H1 (cell line): Measurements from ENCODE around the gene BIRC2. TPM values are rescaled to one million over a fixed set of nuclear protein-coding genes. Genes with fewer than 3 reads are reported as not detected.

Experiments used
- CTCF ChIA-PET: fragments of 300-600 bp; sonication (Branson Sonifier 250); formaldehyde crosslinking; loops from one replicate; lab custom pipeline; 2021; ENCODE audit not compliant: partially characterized antibody; lab: Charles Lee
- POLR2A ChIA-PET: fragments of 300-600 bp; sonication (Branson Sonifier 250); formaldehyde crosslinking; loops from one replicate; lab custom pipeline; 2021; ENCODE audit warnings: inconsistent platforms; ENCODE audit not compliant: partially characterized antibody; lab: Charles Lee
- DNase-seq, 2 experiments: peaks; one replicate each; pipeline versions ENCODE4 v3.0.0 to v3.0.0-alpha.2; 2010 to 2022; ENCODE audit warnings: low spot score in 2 of 2, low read depth in 1 of 2, mixed read lengths in 1 of 2
- FAIRE-seq: peaks from 2 replicates; lab custom pipeline; 2011; peaks lifted over from hg19 to GRCh38; lab: Jason Lieb, UNC
- H2AFZ ChIP-seq: 2 replicates; pipeline ENCODE4 v1.8.1; 2012; ENCODE audit warnings: low read length, inconsistent platforms
- H2AK5ac ChIP-seq: 2 replicates; pipeline ENCODE4 v1.6.1; 2013; ENCODE audit warnings: low read depth, low read length
- H2BK120ac ChIP-seq: replicated peaks from 2 replicates; pipeline ENCODE3; 2013; ENCODE audit warnings: low read depth, low read length, inconsistent platforms
- H2BK12ac ChIP-seq: 2 replicates; pipeline ENCODE4 v1.6.1; 2013; ENCODE audit warnings: low read depth, low read length
- H2BK15ac ChIP-seq: 2 replicates; pipeline ENCODE4 v1.6.1; 2013; ENCODE audit warnings: low read length
- H2BK20ac ChIP-seq: 2 replicates; pipeline ENCODE4 v1.6.1; 2013; ENCODE audit warnings: low read length
- H2BK5ac ChIP-seq: 2 replicates; pipeline ENCODE4 v1.6.1; 2013; ENCODE audit warnings: low read depth, low read length
- H3K14ac ChIP-seq: 2 replicates; pipeline ENCODE4 v1.6.1; 2013; ENCODE audit warnings: inconsistent platforms; ENCODE audit not compliant: insufficient read length
- H3K18ac ChIP-seq: 2 replicates; pipeline ENCODE4 v1.6.1; 2013; ENCODE audit warnings: low read length; ENCODE audit errors: extremely low read depth
- H3K23ac ChIP-seq: 2 replicates; pipeline ENCODE4 v1.6.1; 2013; ENCODE audit warnings: inconsistent platforms; ENCODE audit not compliant: insufficient read length
- H3K23me2 ChIP-seq: 2 replicates; pipeline ENCODE4 v1.6.1; 2013; ENCODE audit warnings: low read depth, low read length
- H3K27ac ChIP-seq: 2 replicates; pipeline ENCODE4 v1.6.1; 2011; ENCODE audit warnings: low read depth, low read length, inconsistent platforms
- H3K27me3 ChIP-seq, 4 experiments: replicated peaks in 1 of 4; 1 replicate in 1 of 4; 2 replicates in 3 of 4; pipeline versions ENCODE4 v1.6.1 to v1.8.1; 2011 to 2013; ENCODE audit warnings: low read length in 3 of 4, mild to moderate bottlenecking in 3 of 4, inconsistent platforms in 2 of 4, mixed read lengths in 2 of 4, moderate library complexity in 1 of 4; ENCODE audit not compliant: control insufficient read depth in 3 of 4, insufficient read depth in 3 of 4; ENCODE audit errors: extremely low read depth in 1 of 4
- H3K36me3 ChIP-seq, 4 experiments: 2 replicates each; pipeline versions ENCODE4 v1.6.1 to v1.8.1; 2011 to 2013; ENCODE audit warnings: mild to moderate bottlenecking in 4 of 4, low read length in 3 of 4, moderate library complexity in 2 of 4, control low read depth in 1 of 4, inconsistent platforms in 1 of 4; ENCODE audit not compliant: insufficient read depth in 4 of 4, control insufficient read depth in 2 of 4
- H3K4ac ChIP-seq: replicated peaks from 2 replicates; pipeline ENCODE3; 2013; ENCODE audit warnings: low read length, low read depth, mixed read lengths, inconsistent platforms; ENCODE audit not compliant: insufficient read length
- H3K4me1 ChIP-seq, 4 experiments: replicated peaks in 1 of 4; 1 replicate in 1 of 4; 2 replicates in 3 of 4; pipeline versions ENCODE4 v1.6.1 to v1.8.1; 2011 to 2013; ENCODE audit warnings: low read length in 3 of 4, inconsistent platforms in 2 of 4, mixed read lengths in 1 of 4; ENCODE audit not compliant: insufficient read depth in 4 of 4, control insufficient read depth in 3 of 4
- H3K4me2 ChIP-seq, 2 experiments: 2 replicates each; pipeline versions ENCODE4 v1.6.1 to v1.8.1; 2011 to 2013; ENCODE audit warnings: low read depth in 2 of 2, low read length in 2 of 2, control low read depth in 1 of 2, inconsistent platforms in 1 of 2, mild to moderate bottlenecking in 1 of 2; ENCODE audit not compliant: insufficient read depth in 1 of 2
- H3K4me3 ChIP-seq, 4 experiments: fragments of 200-600, 300-600 bp in 1 of 4; sonication (generic), shearing (Covaris generic), sonication (Bioruptor Twin) in 1 of 4; 2 replicates each; pipeline versions ENCODE4 v1.5.1 to v1.8.1; 2011 to 2016; ENCODE audit warnings: low read length in 4 of 4, low read depth in 3 of 4, control low read depth in 2 of 4, inconsistent platforms in 2 of 4, mild to moderate bottlenecking in 2 of 4, mixed read lengths in 1 of 4, moderate library complexity in 1 of 4; ENCODE audit not compliant: insufficient read depth in 2 of 4; ENCODE audit errors: extremely low read depth in 1 of 4
- H3K56ac ChIP-seq: replicated peaks from 2 replicates; pipeline ENCODE3; 2013; ENCODE audit warnings: low read depth, mild to moderate bottlenecking, mixed read lengths, low read length, inconsistent platforms; ENCODE audit not compliant: insufficient read length
- H3K79me1 ChIP-seq: 2 replicates; pipeline ENCODE4 v1.6.1; 2013; ENCODE audit warnings: low read depth, low read length, control low read depth
- H3K79me2 ChIP-seq, 2 experiments: 2 replicates each; pipeline versions ENCODE4 v1.6.1 to v1.8.1; 2012 to 2013; ENCODE audit warnings: low read length in 2 of 2, mild to moderate bottlenecking in 2 of 2, inconsistent platforms in 1 of 2; ENCODE audit not compliant: insufficient read depth in 2 of 2, control insufficient read depth in 1 of 2
- H3K9ac ChIP-seq, 4 experiments: replicated peaks in 1 of 4; 1 replicate in 1 of 4; 2 replicates in 3 of 4; pipeline versions ENCODE4 v1.6.1 to v1.8.1; 2011 to 2013; ENCODE audit warnings: low read depth in 3 of 4, low read length in 3 of 4, control low read depth in 2 of 4, mild to moderate bottlenecking in 2 of 4, moderate library complexity in 2 of 4, inconsistent platforms in 1 of 4; ENCODE audit errors: extremely low read depth in 1 of 4
- H3K9me3 ChIP-seq, 2 experiments: 2 replicates each; pipeline versions ENCODE4 v1.6.1 to v1.8.1; 2012 to 2013; ENCODE audit warnings: mild to moderate bottlenecking in 2 of 2, moderate library complexity in 2 of 2, control low read depth in 1 of 2, inconsistent platforms in 1 of 2, low read depth in 1 of 2, low read length in 1 of 2, mixed read lengths in 1 of 2; ENCODE audit not compliant: insufficient read depth in 2 of 2
- H4K20me1 ChIP-seq, 2 experiments: replicated peaks in 1 of 2; 2 replicates each; pipeline versions ENCODE3 to v1.8.1; 2011 to 2013; ENCODE audit warnings: inconsistent platforms in 2 of 2, low read length in 2 of 2, mild to moderate bottlenecking in 1 of 2; ENCODE audit not compliant: insufficient read depth in 2 of 2, control insufficient read depth in 1 of 2
- H4K5ac ChIP-seq: 2 replicates; pipeline ENCODE4 v1.6.1; 2013; ENCODE audit warnings: low read length, low read depth, mixed read lengths, inconsistent platforms; ENCODE audit not compliant: insufficient read length
- H4K8ac ChIP-seq: 2 replicates; pipeline ENCODE4 v1.8.0; 2013; ENCODE audit warnings: mild to moderate bottlenecking, moderate library complexity, low read length, inconsistent platforms; ENCODE audit not compliant: insufficient read depth; ENCODE audit errors: extremely low read depth
- H4K91ac ChIP-seq: replicated peaks from 2 replicates; pipeline ENCODE3; 2013; ENCODE audit warnings: low read length, mixed read lengths, inconsistent platforms; ENCODE audit not compliant: insufficient read length
- BACH1 ChIP-seq: IDR thresholded peaks from 2 replicates; pipeline ENCODE4 v1.6.1; 2012; ENCODE audit warnings: low read length, improper control_type of control experiment
- BCL11A ChIP-seq, 2 experiments: IDR thresholded peaks; one replicate each; pipeline ENCODE4 v1.6.1; 2011; ENCODE audit warnings: low read depth in 2 of 2, low read length in 2 of 2, mild to moderate bottlenecking in 2 of 2
- EP300 ChIP-seq, 2 experiments: IDR thresholded peaks; 1 replicate in 1 of 2; 2 replicates in 1 of 2; pipeline ENCODE4 v1.6.1; 2011 to 2012; ENCODE audit warnings: low read depth in 2 of 2, low read length in 2 of 2, mild to moderate bottlenecking in 2 of 2, borderline replicate concordance in 1 of 2, inconsistent platforms in 1 of 2, moderate library complexity in 1 of 2
- GABPA ChIP-seq: IDR thresholded peaks from 2 replicates; pipeline ENCODE4 v1.6.1; 2011; ENCODE audit warnings: mild to moderate bottlenecking, low read length, moderate library complexity, borderline replicate concordance; ENCODE audit not compliant: insufficient read depth
- GTF2F1 ChIP-seq: IDR thresholded peaks from 2 replicates; pipeline ENCODE4 v1.6.1; 2012; ENCODE audit warnings: low read depth, low read length, improper control_type of control experiment, borderline replicate concordance
- HDAC2 ChIP-seq, 2 experiments: fragments of 300-600 bp in 1 of 2; sonication (generic) in 1 of 2; IDR thresholded peaks; 2 replicates each; pipeline ENCODE4 v1.6.1; 2011 to 2012; ENCODE audit warnings: low read depth in 2 of 2, low read length in 2 of 2, mild to moderate bottlenecking in 2 of 2, moderate library complexity in 2 of 2, borderline replicate concordance in 1 of 2, inconsistent platforms in 1 of 2
- JUN ChIP-seq: IDR thresholded peaks from 2 replicates; pipeline ENCODE4 v1.6.1; 2011; ENCODE audit warnings: low read depth, mild to moderate bottlenecking, improper control_type of control experiment, low read length
- JUND ChIP-seq: IDR thresholded peaks from 2 replicates; pipeline ENCODE4 v1.6.1; 2011; ENCODE audit warnings: mild to moderate bottlenecking, improper control_type of control experiment, low read length
- KDM1A ChIP-seq: fragments of 200-600, 300-600 bp; sonication (generic); IDR thresholded peaks from 2 replicates; pipeline ENCODE4 v1.7.1; 2016; ENCODE audit warnings: mild to moderate bottlenecking, low read length, borderline replicate concordance
- TCF12 ChIP-seq: IDR thresholded peaks from 2 replicates; pipeline ENCODE4 v1.6.1; 2011; ENCODE audit warnings: low read depth, mild to moderate bottlenecking, low read length
- WGBS, 2 experiments: shearing (Covaris generic) in 1 of 2; methylation state at CpG; one replicate each; pipeline versions ENCODE4 v1.1.6 to v1.1.7; 2013 to 2015; ENCODE audit warnings: low lambda C conversion rate in 2 of 2, mixed read lengths in 2 of 2, inconsistent platforms in 1 of 2, low coverage in 1 of 2, missing lambda C conversion rate in 1 of 2; ENCODE audit not compliant: insufficient replicate concordance in 2 of 2, insufficient coverage in 1 of 2, insufficient read length in 1 of 2; ENCODE audit errors: extremely low coverage in 1 of 2, missing lambda C conversion rate in 1 of 2; 5-methylcytosine and 5-hydroxymethylcytosine counted together
- polyA plus RNA-seq, 7 experiments: library from polyadenylated mRNA; depleted of rRNA in 3 of 7; stranded (reverse) in 5 of 7; unstranded in 2 of 7; fragments of >200 nt in 5 of 7; fragments of 200-250 nt in 2 of 7; gene quantifications; 1 replicate in 5 of 7; 2 replicates in 1 of 7; 4 replicates in 1 of 7; pipeline versions ENCODE4 v1.2.1 to v1.2.3, GENCODE V29; 2011 to 2013; ENCODE audit warnings: missing spikeins in 2 of 7, mixed read lengths in 2 of 7
- total RNA-seq: library from RNA; stranded (reverse); fragmentation: NEBNext Ultra II Directional; extraction: Animal tissue kit (Norgen Biotek cat#: 25700); gene quantifications from 2 replicates; pipeline ENCODE4 v1.2.1, GENCODE V29; 2021
- TF ChIP-seq, protein P1 (sequence below), 3 experiments: IDR thresholded peaks; 1 replicate in 2 of 3; 2 replicates in 1 of 3; pipeline versions ENCODE4 v1.5.1 to v1.6.1; 2011; ENCODE audit warnings: low read length in 3 of 3, mild to moderate bottlenecking in 3 of 3, inconsistent platforms in 2 of 3, low read depth in 1 of 3, moderate library complexity in 1 of 3; ENCODE audit not compliant: insufficient read depth in 1 of 3; ENCODE audit errors: control extremely low read depth in 1 of 3

The BIRC2 gene
- total and polyA plus RNA-seq, 2 of the 8 experiments (the other 6 are each of a cell fraction or from before 2014, with no cell fraction given) = 18.4 to 24.7 TPM

DNA sequence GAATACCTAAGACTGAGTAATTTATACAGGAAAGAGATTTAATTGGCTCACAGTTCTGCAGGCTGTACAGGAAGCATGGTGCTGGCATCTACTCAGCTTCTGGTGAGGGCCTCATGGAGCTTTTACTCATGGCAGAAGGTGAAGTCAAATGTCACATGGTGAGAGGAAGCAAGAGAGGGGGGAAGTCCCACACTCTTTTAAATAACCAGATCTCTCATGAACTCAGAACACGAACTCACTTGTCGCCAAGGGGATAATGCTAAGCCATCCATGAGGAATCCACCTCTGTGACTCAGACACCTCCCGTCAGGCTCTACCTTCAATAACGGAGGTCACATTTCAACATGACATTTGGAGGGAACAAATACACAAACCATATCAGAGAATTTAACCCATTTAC is 42.2 kb downstream of the BIRC2 start:
- H2AFZ ChIP-seq = no peak overlapping the region
- no peak overlapping the region for H3K4ac ChIP-seq
- H4K5ac ChIP-seq = no peak overlapping the region
- H2BK20ac ChIP-seq = no peak overlapping the region
- 97% methylated on average over 4 of the region's 4 CpGs; no CpG with 5 or more reads in 1 of the 2 experiments for WGBS, 2 experiments
- no peak overlapping the region for H2AK5ac ChIP-seq
- no peak overlapping the region for H3K23ac ChIP-seq
- DNase-seq (no peak), FAIRE-seq (no peak)
- no peak overlapping the region for H2BK120ac ChIP-seq
- no peaks in the 10 kb centered on the region for H3K4me1 ChIP-seq
- H2BK5ac ChIP-seq = no peak overlapping the region
- H3K18ac ChIP-seq = no peak overlapping the region
- H4K91ac ChIP-seq = no peak overlapping the region
- no peak overlapping the region for H2BK12ac ChIP-seq
- H3K56ac ChIP-seq = no peak overlapping the region
- peaks cover 0 to 4% (median 0%) of the 10 kb centered on the region in 4 experiments; a peak in 3 of 8 replicates for H3K36me3 ChIP-seq
- no peak overlapping the region for H2BK15ac ChIP-seq
- no peaks in the 10 kb centered on the region for H3K79me2 ChIP-seq
- no peaks in the 10 kb centered on the region for H3K9me3 ChIP-seq
- POLR2A ChIA-PET = interaction anchor here (1.3 to 1.4 kb wide), 2 partner anchors 9 to 14 kb away, joined by 3 read pairs; no protein-coding TSS in a partner anchor
- no peaks in the 10 kb centered on the region for H3K27me3 ChIP-seq
- H3K23me2 ChIP-seq = no peaks in the 10 kb centered on the region
- H4K20me1 ChIP-seq = no peaks in the 10 kb centered on the region
- no peak overlapping the region for H3K4me2 ChIP-seq
- H4K8ac ChIP-seq = no peak overlapping the region
- no peak overlapping the region for H3K9ac ChIP-seq
- CTCF ChIA-PET = interaction anchor here (1.0 to 6.7 kb wide), 11 partner anchors 10 to 225 kb away, joined by 4 to 115 read pairs (median 9); no protein-coding TSS in a partner anchor
- H3K27ac ChIP-seq = no peak overlapping the region
- H3K14ac ChIP-seq = no peak overlapping the region
- H3K79me1 ChIP-seq = no peaks in the 10 kb centered on the region
- no peak overlapping the region for H3K4me3 ChIP-seq
- no peak for TF ChIP-seq BCL11A (IDR thresholded peaks at IDR 0.05; ENCODE audit: low read depth in 2 of 2, low read length in 2 of 2)
- TF ChIP-seq GTF2F1 = no peak
- no peak for TF ChIP-seq BACH1
- no peak for TF ChIP-seq KDM1A
- TF ChIP-seq HDAC2 (IDR thresholded peaks at IDR 0.05; ENCODE audit: borderline replicate concordance in 1 of 2, low read depth in 2 of 2, low read length in 2 of 2) = no peak
- TF ChIP-seq, protein P1, sequence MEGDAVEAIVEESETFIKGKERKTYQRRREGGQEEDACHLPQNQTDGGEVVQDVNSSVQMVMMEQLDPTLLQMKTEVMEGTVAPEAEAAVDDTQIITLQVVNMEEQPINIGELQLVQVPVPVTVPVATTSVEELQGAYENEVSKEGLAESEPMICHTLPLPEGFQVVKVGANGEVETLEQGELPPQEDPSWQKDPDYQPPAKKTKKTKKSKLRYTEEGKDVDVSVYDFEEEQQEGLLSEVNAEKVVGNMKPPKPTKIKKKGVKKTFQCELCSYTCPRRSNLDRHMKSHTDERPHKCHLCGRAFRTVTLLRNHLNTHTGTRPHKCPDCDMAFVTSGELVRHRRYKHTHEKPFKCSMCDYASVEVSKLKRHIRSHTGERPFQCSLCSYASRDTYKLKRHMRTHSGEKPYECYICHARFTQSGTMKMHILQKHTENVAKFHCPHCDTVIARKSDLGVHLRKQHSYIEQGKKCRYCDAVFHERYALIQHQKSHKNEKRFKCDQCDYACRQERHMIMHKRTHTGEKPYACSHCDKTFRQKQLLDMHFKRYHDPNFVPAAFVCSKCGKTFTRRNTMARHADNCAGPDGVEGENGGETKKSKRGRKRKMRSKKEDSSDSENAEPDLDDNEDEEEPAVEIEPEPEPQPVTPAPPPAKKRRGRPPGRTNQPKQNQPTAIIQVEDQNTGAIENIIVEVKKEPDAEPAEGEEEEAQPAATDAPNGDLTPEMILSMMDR (IDR thresholded peaks at IDR 0.05; ENCODE audit: control extremely low read depth in 1 of 3, insufficient read depth in 1 of 3, low read depth in 1 of 3, low read length in 3 of 3) = no peak
- TF ChIP-seq GABPA = no peak
- TF ChIP-seq TCF12 = no peak
- no peak for TF ChIP-seq JUND
- TF ChIP-seq JUN = no peak
- no peak for TF ChIP-seq EP300 (IDR thresholded peaks at IDR 0.05; ENCODE audit: borderline replicate concordance in 1 of 2, low read depth in 2 of 2, low read length in 2 of 2)
